HG03571 (cell line): ENCODE measurements around the gene ZNF280A.
"Not testable (repeated sequence)": the region's sequence is repeated elsewhere in the genome, so short reads cannot be mapped to it uniquely, and the experiment has no call there.

Experiments
- ATAC-seq: cut with Tn5 transposase; IDR thresholded peaks from one replicate; pipeline ENCODE4 v1.9.1; 2021; ENCODE audit not compliant: unreplicated experiment

The ZNF280A gene

GRCh38 chr22:22546490-22546889 is 26.4 kb upstream of the ZNF280A start:
- no peak for ATAC-seq

- ATAC-seq, result no peak
These were observed 25.0 kb upstream of the ZNF280A start for GRCh38 chr22:22545084-22545483.

GRCh38 chr22:22538226-22538989 is 18.3 kb upstream of the ZNF280A start:
- no peak for ATAC-seq

GRCh38 chr22:22536916-22537315 is 16.8 kb upstream of the ZNF280A start:
- ATAC-seq, result no peak

GRCh38 chr22:22536515-22536914 is 16.4 kb upstream of the ZNF280A start:
- no peak for ATAC-seq

GRCh38 chr22:22535662-22536061 is 15.6 kb upstream of the ZNF280A start:
- no peak for ATAC-seq

- ATAC-seq, result no peak
These were observed 14.7 kb upstream of the ZNF280A start for GRCh38 chr22:22534604-22535415.

GRCh38 chr22:22533863-22534262 is 13.8 kb upstream of the ZNF280A start:
- no peak for ATAC-seq

GRCh38 chr22:22533417-22533816 is 13.3 kb upstream of the ZNF280A start:
- no peak for ATAC-seq

GRCh38 chr22:22532547-22533071 is 12.5 kb upstream of the ZNF280A start:
- ATAC-seq, result not testable (repeated sequence)

GRCh38 chr22:22531770-22532546 is 11.9 kb upstream of the ZNF280A start:
- ATAC-seq, result no peak

GRCh38 chr22:22528780-22529179 is 8.7 kb upstream of the ZNF280A start:
- ATAC-seq, result no peak

- ATAC-seq, result no peak
These were observed 7.2 kb upstream of the ZNF280A start for GRCh38 chr22:22527312-22527711.

- no peak for ATAC-seq
These were observed 6.2 kb upstream of the ZNF280A start for GRCh38 chr22:22526125-22526912.

- ATAC-seq, result no peak
These were observed 3.4 kb upstream of the ZNF280A start for GRCh38 chr22:22523494-22523893.

- no peak for ATAC-seq
These were observed 1.6 kb upstream of the ZNF280A start for GRCh38 chr22:22521631-22522030.

GRCh38 chr22:22520667-22521602 is 865 bp upstream of the ZNF280A start:
- ATAC-seq, result no peak

GRCh38 chr22:22519591-22519990 is 479 bp downstream of the ZNF280A start:
- ATAC-seq, result no peak

- no peak for ATAC-seq
These were observed 3.1 kb downstream of the ZNF280A start for GRCh38 chr22:22516992-22517391.
